ENCODE data around the gene MATN1.

The MATN1 gene

DNA sequence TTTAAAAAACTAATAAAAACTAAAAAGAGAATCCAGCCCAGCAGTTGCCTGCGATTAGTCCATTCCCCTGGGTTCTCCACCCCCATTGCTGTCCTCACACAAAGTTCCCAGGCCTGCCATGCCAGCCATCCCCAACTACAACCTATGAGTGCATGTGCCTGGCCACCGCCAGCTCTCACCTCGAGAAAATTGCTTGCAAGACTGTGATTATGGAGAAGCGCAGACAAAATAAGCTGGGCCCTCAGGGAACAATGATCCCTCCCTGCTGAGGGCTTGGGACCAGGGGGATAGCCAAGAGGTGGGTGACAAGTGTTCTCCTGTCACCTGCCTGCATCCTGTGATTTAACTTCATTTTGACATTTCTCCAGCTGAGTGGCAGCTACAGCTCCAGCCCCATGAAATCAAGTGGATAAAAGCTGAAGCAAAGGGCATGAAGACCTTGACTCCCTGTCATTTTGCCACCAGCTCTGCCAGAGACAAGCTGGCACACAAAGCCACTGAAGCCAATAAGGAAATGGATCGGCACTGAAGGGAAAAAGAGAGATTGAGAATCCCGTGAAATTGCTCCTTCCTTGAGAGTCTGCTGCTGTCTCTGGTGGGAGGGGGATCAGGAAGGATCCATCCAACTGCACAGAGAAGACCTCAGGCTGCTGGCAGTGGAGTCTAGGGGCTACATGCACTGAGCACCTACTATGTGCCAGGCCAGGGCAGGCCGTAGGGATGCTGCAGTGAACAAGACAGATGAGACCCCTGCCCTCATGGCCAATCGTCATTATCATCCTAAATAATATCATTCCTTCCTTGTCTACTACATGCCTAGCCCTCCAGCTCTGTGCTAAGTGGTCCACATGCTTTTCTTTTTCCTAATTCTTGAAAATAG, 40.7 kb downstream of the MATN1 start:
- no peak overlapping the region for H3K4me3 ChIP-seq (ENCODE audit: control insufficient read depth, low read depth, low read length)
- no peak for DNase-seq (ENCODE audit: low read depth)
- TF ChIP-seq CTCF (conservative IDR thresholded peaks at IDR 0.05; ENCODE audit: control insufficient read depth, insufficient read depth, low read depth, low read length) = no peak

DNA sequence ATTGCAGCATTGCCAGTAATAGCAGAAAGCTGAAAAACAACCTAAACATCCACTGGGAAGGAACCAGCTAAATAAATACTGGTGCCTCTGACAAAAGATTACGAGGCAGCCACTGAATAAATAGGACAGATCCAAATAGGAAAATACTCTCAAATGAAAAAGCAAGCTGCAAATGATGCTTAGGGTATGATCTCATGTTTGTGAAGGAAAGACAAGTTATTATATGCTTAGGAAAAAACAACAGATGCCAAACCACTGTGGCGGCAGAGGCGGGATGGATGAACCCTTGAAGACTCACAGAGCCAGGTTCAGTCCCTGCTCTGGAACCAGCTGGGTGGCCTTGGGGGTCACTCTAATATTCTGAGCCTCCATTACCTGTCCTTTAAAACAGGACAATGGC, 41.6 kb downstream of the MATN1 start:
- TF ChIP-seq CTCF (conservative IDR thresholded peaks at IDR 0.05; ENCODE audit: control insufficient read depth, insufficient read depth, low read depth, low read length) = no peak
- peak; percentile 20 for DNase-seq (ENCODE audit: low read depth)
- H3K4me3 ChIP-seq (ENCODE audit: control insufficient read depth, low read depth, low read length) = no peak overlapping the region

GRCh38 chr1:30680879-30681278, 42.5 kb downstream of the MATN1 start:
- TF ChIP-seq CTCF (conservative IDR thresholded peaks at IDR 0.05; ENCODE audit: control insufficient read depth, insufficient read depth, low read depth, low read length) = no peak
- DNase-seq (ENCODE audit: low read depth) = no peak
- H3K4me3 ChIP-seq (ENCODE audit: control insufficient read depth, low read depth, low read length) = no peak overlapping the region

- no peak for DNase-seq (ENCODE audit: low read depth)
- H3K4me3 ChIP-seq (ENCODE audit: control insufficient read depth, low read depth, low read length) = no peak overlapping the region
- no peak for TF ChIP-seq CTCF (conservative IDR thresholded peaks at IDR 0.05; ENCODE audit: control insufficient read depth, insufficient read depth, low read depth, low read length)
Measured at GRCh38 chr1:30680429-30680828, 43.0 kb downstream of the MATN1 start.

DNA sequence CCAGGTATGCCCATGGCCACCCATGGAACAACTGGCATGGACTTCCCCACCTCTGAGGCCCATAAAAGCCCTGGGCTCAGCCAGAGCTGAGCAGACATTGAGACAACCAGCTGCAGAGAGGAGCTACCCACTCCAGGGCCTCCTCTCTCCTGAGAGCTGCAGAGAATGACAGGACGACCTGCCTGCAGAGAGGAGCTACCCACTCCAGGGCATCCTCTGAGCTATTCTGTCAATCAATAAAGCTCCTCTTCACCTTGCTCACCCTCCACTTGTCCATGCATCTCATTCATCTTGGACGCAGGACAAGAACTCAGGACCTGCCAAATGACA, 43.4 kb downstream of the MATN1 start:
- no peak overlapping the region for H3K4me3 ChIP-seq (ENCODE audit: control insufficient read depth, low read depth, low read length)
- DNase-seq (ENCODE audit: low read depth) = no peak
- no peak for TF ChIP-seq CTCF (conservative IDR thresholded peaks at IDR 0.05; ENCODE audit: control insufficient read depth, insufficient read depth, low read depth, low read length)

DNA sequence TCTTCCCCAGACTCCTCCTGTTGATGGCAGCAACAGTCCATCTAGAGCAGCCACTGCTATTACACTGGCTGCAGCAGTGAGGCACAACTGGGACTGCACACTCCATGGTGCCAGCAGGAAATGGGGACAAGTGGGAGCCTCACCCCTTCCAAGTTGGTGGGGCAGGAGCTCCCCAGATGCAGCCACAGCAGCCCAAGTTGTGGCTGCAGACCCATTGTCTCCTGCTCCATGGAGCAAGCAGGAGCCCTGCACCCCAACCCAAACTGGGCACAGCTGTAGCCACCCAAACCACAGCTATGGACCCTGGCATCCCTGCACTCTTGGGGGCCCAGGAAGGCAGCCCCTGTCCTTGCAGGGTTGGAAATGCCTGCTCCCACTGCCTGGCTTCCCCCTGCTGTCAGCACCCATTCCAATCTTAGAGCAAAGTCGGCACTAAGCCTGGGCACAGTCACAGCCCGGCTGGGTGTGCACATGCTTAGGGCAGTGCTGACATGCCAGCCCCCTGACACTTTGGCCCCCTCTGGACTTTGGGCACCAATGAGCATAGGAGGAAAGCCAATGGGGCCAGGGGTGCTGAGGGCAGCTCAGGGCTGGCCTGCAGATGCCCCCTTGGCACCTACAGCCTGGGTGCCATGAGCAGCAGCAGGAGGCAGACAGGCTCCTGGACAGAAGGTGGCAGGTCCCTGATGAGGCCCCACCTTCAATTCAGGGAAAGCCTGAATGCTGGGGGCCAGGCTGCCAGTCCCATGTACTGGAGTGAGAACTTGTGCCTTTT, 44.0 kb downstream of the MATN1 start:
- H3K4me3 ChIP-seq (ENCODE audit: control insufficient read depth, low read depth, low read length) = no peak overlapping the region
- DNase-seq (ENCODE audit: low read depth) = no peak
- TF ChIP-seq CTCF (conservative IDR thresholded peaks at IDR 0.05; ENCODE audit: control insufficient read depth, insufficient read depth, low read depth, low read length) = no peak

Data from fibroblast of mammary gland (primary cell).